ENCODE measurements around the gene POM121. TPM values are rescaled to one million over a fixed set of nuclear protein-coding genes. Genes with fewer than 3 reads are reported as not detected.
"Not testable (repeated sequence)": the region's sequence is repeated elsewhere in the genome, so short reads cannot be mapped to it uniquely, and the experiment has no call there.

Gene POM121
- 10 to 100 TPM in 1 of 2 donors, 1 to 10 TPM in 1; 9.8 to 10.9 TPM for total RNA-seq
- polyA plus RNA-seq (ENCODE audit: insufficient read length in 2 of 2): 10 to 100 TPM; 49.8 to 53.7 TPM
- long read RNA-seq, donor 1, partial matches to known transcripts: 6 of 6 reads
- long read RNA-seq, donor 1, other reads (novel, unspliced or antisense): 0 of 6 reads
- long read RNA-seq, donor 2: 0 reads
- long read RNA-seq, donor 3, partial matches to known transcripts: 17 of 17 reads
- long read RNA-seq, donor 3, other reads (novel, unspliced or antisense): 0 of 17 reads
- long read RNA-seq, donor 4: 0 reads

DNA sequence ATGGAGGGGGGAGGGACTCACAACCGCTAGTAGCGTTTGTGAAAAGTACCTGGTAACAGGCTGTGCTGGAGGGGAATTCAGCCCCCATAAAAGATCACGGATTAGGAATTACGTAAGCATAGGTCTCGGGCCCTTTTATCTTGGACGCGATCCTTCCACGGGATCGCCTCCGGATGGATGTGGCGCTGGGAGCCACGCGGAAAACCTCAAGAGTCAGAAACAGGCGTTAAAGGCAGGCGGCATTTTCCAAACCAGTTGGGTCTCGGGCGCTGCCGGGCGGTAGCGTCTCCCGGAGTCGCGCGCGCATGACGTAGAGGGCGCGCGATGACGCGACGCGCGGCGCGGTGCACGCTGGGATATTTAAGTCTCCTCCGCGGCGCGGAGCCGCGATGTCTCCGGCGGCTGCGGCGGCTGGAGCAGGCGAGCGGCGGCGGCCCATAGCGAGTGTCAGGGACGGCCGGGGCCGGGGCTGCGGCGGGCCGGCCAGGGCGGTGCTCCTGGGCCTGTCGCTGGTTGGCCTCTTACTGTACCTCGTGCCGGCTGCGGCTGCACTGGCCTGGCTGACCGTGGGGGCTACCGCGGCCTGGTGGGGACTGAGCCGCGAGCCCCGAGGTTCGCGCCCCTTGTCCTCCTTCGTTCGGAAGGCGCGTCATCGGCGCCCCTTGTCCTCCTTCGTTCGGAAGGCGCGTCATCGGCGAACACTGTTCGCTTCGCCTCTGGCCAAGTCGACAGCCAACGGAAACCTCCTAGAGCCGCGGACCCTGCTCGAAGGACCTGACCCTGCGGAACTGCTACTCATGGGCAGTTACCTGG is at the start of gene POM121:
TSS of gene POM121 (plus strand) at position 363 of the 813 bp plus-strand sequence. CDS start at position 390, 27 bp downstream.
- no peaks in the 10 kb centered on the region for H3K27me3 ChIP-seq (ENCODE audit: control insufficient read depth, insufficient read depth, low read length)
- DNase-seq (ENCODE audit: low read depth in 4 of 6, low spot score in 6 of 6): peak; percentile 71 to 96 (median 84)
- whole genome bisulfite sequencing (ENCODE audit: insufficient coverage): under 1% methylated on average over 91 of the region's 91 CpGs
- no peaks in the 10 kb centered on the region for H3K9me3 ChIP-seq (ENCODE audit: control insufficient read depth, insufficient read depth, low read length)
- peaks cover 15% of the 10 kb centered on the region for H3K36me3 ChIP-seq (ENCODE audit: control insufficient read depth, insufficient read depth, low read length)
- H3K4me3 ChIP-seq (ENCODE audit: low read depth, low read length): peak within 1 kb of the TSS; percentile 65
- peak within 1 kb of the TSS; percentile 80 for H3K27ac ChIP-seq (ENCODE audit: low read depth, low read length)
- peaks cover 4% of the 10 kb centered on the region for H3K4me1 ChIP-seq (ENCODE audit: control insufficient read depth, insufficient read depth, low read length)

DNA sequence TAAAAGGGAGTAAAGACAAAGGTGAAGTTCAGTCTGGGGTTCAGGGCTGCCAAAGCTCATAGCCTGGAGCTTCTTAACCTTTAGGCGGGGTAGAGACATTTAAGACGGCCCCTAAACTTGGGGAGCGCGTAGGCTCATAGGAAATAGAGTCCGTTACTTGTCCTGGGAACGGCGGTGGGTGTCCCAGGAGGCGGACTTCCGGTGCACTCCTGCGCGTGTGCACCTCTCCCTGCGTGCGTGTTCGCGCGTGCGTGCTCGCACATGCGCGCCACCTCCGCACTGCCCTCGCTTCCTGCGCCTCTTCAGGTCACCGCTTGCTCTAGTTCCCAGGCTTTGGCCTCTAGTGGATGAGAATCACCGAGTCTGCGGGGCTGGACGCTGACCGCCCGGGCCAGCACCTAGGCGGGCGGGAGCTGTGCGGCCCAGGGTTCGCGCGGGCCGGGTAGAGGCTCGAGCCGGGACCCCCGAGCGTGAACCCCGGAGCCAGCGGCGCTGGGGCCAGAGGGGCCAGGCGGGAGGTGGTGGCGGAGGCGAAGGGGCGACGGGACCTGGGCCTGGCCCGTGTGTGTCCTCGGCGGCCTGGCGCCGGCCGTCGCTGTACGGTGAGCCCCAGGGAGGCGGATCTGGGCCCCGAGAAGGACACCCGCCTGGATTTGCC is 45.7 kb upstream of the POM121 start:
- H3K4me3 ChIP-seq (ENCODE audit: low read depth, low read length): peak overlapping the region; percentile 67
- not testable (repeated sequence) for H3K36me3 ChIP-seq (ENCODE audit: control insufficient read depth, insufficient read depth, low read length); H3K4me1 ChIP-seq (ENCODE audit: control insufficient read depth, insufficient read depth, low read length); H3K9me3 ChIP-seq (ENCODE audit: control insufficient read depth, insufficient read depth, low read length); H3K27me3 ChIP-seq (ENCODE audit: control insufficient read depth, insufficient read depth, low read length)
- peak; percentile 44 to 96 (median 59) for DNase-seq (ENCODE audit: low read depth in 4 of 6, low spot score in 6 of 6)
- 0% methylated on average over 35 of the region's 59 CpGs for WGBS (ENCODE audit: insufficient coverage)
- H3K27ac ChIP-seq (ENCODE audit: low read depth, low read length): peak overlapping the region; percentile 61

DNA sequence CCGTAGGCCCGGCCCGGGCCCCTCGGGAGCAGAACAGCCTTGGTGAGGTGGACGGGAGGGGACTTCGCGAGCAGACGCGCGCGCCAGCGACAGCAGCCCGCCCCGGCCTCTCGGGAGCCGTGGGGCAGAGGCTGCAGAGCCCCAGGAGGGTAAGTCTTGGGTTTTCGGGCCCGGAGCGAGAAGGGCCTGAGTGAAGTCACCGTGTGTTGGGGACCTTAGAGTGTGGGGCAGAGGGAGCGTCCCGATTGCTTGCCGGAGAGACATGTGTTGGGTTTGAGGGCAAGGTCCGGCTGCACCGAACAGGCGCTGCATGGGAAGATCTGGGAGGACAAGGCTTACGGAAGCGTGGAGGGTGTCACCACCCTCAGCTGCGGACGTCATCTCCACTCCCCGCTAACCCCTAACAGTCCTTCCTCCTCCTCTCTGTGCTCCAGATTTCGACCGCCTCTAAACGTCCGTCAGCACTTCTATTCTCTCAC is 45.1 kb upstream of the POM121 start:
- Histone ChIP-seq H3K27ac (ENCODE audit: low read depth, low read length) (peak overlapping the region; percentile 52), H3K4me3 (ENCODE audit: low read depth, low read length) (peak overlapping the region; percentile 67)
- H3K36me3 ChIP-seq (ENCODE audit: control insufficient read depth, insufficient read depth, low read length); H3K9me3 ChIP-seq (ENCODE audit: control insufficient read depth, insufficient read depth, low read length); H3K4me1 ChIP-seq (ENCODE audit: control insufficient read depth, insufficient read depth, low read length); H3K27me3 ChIP-seq (ENCODE audit: control insufficient read depth, insufficient read depth, low read length): not testable (repeated sequence)
- peak in 4 of 6 donors; percentile 2 to 41 (median 20) for DNase-seq (ENCODE audit: low read depth in 4 of 6, low spot score in 6 of 6)
- WGBS (ENCODE audit: insufficient coverage): 0% methylated on average over 27 of the region's 35 CpGs

DNA sequence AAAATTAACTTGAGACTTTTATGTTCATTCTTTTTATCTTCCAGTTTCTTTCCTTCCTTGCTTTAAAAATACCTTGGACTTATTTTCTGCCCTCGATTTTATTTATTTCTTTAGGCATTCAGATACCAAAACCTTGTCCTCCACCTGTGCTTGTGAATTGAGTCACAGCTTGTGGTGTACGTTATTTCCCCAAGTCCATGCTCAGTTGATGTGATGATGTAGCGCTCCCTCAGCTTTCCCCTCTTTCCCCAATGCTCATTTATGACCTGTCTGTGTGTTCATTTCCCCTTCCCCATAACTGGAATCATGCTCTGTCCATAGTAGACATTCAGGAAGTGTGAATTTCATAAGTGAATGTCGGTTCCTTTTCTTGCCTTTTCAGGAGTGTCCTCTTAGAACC is 33.1 kb upstream of the POM121 start:
- H3K27ac ChIP-seq (ENCODE audit: low read depth, low read length); H3K27me3 ChIP-seq (ENCODE audit: control insufficient read depth, insufficient read depth, low read length); H3K4me3 ChIP-seq (ENCODE audit: low read depth, low read length); H3K4me1 ChIP-seq (ENCODE audit: control insufficient read depth, insufficient read depth, low read length); DNase-seq (ENCODE audit: low read depth in 4 of 6, low spot score in 6 of 6); H3K9me3 ChIP-seq (ENCODE audit: control insufficient read depth, insufficient read depth, low read length): not testable (repeated sequence)
- no CpG with 5 or more reads among the region's 4 CpGs for WGBS (ENCODE audit: insufficient coverage)
- peaks cover 23% of the 10 kb centered on the region for H3K36me3 ChIP-seq (ENCODE audit: control insufficient read depth, insufficient read depth, low read length)

DNA sequence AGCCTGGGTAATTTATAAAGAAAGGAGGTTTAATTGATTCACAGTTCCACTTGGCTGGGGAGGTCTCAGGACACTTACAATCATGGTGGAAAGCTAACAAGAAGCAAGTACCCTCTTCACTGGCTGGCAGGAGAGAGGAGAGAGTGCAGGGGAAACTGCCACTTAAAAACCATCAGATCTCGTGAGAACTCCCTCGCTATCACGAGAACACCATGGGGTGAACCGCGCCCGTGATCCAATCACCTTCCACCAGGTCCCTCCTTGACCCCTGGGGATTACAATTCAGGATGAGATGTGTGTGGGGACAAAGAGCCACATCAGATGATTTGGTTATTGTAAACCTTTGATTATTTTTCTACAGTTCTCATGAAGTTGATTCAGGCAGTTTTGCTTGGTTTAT is 20.2 kb upstream of the POM121 start:
- peaks cover 15% of the 10 kb centered on the region for H3K36me3 ChIP-seq (ENCODE audit: control insufficient read depth, insufficient read depth, low read length)
- not testable (repeated sequence) for H3K9me3 ChIP-seq (ENCODE audit: control insufficient read depth, insufficient read depth, low read length); H3K4me1 ChIP-seq (ENCODE audit: control insufficient read depth, insufficient read depth, low read length); H3K27ac ChIP-seq (ENCODE audit: low read depth, low read length); H3K4me3 ChIP-seq (ENCODE audit: low read depth, low read length); H3K27me3 ChIP-seq (ENCODE audit: control insufficient read depth, insufficient read depth, low read length); DNase-seq (ENCODE audit: low read depth in 4 of 6, low spot score in 6 of 6)
- WGBS (ENCODE audit: insufficient coverage): no CpG with 5 or more reads among the region's 6 CpGs

DNA sequence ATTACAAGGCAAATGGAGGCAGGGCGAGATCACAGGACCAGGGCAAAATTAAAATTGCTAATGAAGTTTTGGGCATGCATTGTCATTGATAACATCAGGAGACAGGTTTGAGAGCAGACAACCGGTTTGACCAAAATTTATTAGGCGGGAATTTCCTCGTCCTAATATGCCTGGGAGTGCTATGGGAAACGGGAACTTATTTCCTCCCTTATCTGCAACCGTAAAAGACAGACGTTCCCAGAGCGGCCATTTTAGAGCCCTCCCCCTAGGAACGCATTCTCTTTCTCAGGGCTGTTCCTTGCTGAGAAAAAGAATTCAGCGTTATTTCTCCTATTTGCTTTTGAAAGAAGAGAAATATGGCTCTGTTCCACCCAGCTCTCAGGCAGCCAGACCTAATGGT is 16.5 kb upstream of the POM121 start:
- not testable (repeated sequence) for H3K27ac ChIP-seq (ENCODE audit: low read depth, low read length); H3K36me3 ChIP-seq (ENCODE audit: control insufficient read depth, insufficient read depth, low read length); H3K27me3 ChIP-seq (ENCODE audit: control insufficient read depth, insufficient read depth, low read length); DNase-seq (ENCODE audit: low read depth in 4 of 6, low spot score in 6 of 6); H3K9me3 ChIP-seq (ENCODE audit: control insufficient read depth, insufficient read depth, low read length); H3K4me3 ChIP-seq (ENCODE audit: low read depth, low read length); H3K4me1 ChIP-seq (ENCODE audit: control insufficient read depth, insufficient read depth, low read length)
- WGBS (ENCODE audit: insufficient coverage): no CpG with 5 or more reads among the region's 10 CpGs

DNA sequence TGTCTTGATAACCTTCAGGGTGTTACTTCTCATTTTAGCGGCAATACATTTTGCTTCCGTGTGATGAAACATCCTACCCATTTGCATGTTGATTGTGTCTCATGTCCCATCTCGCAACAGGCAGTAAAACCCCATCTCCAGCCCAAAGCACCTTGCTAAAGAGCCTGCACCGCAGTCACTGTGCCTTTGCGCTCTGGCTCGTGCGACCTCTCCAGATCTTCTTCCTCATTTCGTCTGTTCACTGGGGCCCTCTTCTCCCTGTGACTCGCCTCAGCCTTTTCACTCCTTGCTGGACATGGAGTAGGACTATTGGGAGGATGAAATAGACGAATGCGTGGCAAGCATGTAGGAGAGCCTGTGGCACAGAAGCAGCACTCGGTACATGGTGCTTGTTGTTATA is 13.5 kb upstream of the POM121 start:
- not testable (repeated sequence) for DNase-seq (ENCODE audit: low read depth in 4 of 6, low spot score in 6 of 6); H3K4me1 ChIP-seq (ENCODE audit: control insufficient read depth, insufficient read depth, low read length); H3K27ac ChIP-seq (ENCODE audit: low read depth, low read length); H3K4me3 ChIP-seq (ENCODE audit: low read depth, low read length); H3K9me3 ChIP-seq (ENCODE audit: control insufficient read depth, insufficient read depth, low read length); H3K27me3 ChIP-seq (ENCODE audit: control insufficient read depth, insufficient read depth, low read length)
- peaks cover 15% of the 10 kb centered on the region for H3K36me3 ChIP-seq (ENCODE audit: control insufficient read depth, insufficient read depth, low read length)
- no CpG with 5 or more reads among the region's 12 CpGs for WGBS (ENCODE audit: insufficient coverage)

DNA sequence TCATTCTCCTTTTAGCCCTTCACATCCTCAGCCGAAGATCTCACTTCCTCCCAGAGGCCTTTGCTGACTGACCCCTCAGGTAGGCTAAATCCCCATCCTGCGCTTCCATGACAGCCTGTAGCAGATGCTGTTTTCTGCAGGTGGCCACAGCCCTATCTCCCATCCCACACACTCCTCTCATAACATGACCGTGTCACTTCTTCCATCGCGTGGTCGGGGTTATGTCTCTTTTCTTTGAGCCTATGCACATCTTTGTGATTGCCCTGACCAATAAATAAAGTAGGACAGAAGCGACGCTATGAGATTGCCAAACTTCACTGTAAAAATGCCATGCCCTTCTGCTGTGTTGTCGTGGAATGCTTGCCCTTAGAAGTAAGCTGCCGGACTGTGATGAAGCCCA is 11.1 kb upstream of the POM121 start:
- not testable (repeated sequence) for H3K27me3 ChIP-seq (ENCODE audit: control insufficient read depth, insufficient read depth, low read length); H3K9me3 ChIP-seq (ENCODE audit: control insufficient read depth, insufficient read depth, low read length); H3K4me3 ChIP-seq (ENCODE audit: low read depth, low read length); H3K4me1 ChIP-seq (ENCODE audit: control insufficient read depth, insufficient read depth, low read length); DNase-seq (ENCODE audit: low read depth in 4 of 6, low spot score in 6 of 6); H3K27ac ChIP-seq (ENCODE audit: low read depth, low read length)
- H3K36me3 ChIP-seq (ENCODE audit: control insufficient read depth, insufficient read depth, low read length): peaks cover 19% of the 10 kb centered on the region
- 89% methylated on average over 6 of the region's 10 CpGs for whole genome bisulfite sequencing (ENCODE audit: insufficient coverage)

DNA sequence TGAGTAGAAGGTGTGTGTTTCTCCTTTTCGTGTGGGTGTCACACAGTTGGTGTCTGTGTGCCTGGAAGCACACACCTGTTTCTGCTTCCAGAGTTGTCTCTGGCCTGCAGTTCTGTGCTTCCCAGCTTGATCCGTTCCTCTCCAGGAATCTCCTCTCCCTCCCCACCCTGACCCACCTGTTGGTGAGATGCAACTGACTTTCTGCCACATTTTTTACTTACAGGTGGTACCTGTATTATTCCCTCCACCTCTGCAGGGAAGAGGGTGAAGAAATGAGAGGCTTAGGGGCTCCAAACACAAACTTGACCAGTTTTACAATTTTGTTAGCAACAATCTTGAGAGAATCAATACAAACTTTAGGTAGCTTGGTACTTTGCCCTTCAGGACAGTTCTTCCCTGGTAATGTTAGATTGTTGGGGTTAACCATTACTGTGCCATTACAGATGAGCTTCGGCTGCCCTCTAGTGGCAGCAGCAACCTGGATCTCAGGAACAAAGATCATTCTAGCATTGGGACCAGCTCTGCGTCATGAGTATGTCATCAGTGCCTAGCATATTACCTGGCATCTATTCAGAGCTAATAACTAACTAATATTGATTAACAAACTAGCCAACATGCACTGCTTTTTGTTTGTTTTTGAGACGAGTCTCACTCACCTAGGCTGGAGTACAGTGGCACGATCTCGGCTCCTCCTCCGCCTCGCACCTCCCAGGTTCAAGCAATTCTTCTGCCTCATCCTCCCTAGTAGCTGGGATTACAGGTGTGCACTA is 10.0 kb upstream of the POM121 start:
- 69% methylated on average over 7 of the region's 9 CpGs for WGBS (ENCODE audit: insufficient coverage)

More for the DNA sequence above, 10.0 kb upstream of the POM121 start:
- not testable (repeated sequence) for H3K27me3 ChIP-seq (ENCODE audit: control insufficient read depth, insufficient read depth, low read length); H3K9me3 ChIP-seq (ENCODE audit: control insufficient read depth, insufficient read depth, low read length); H3K4me1 ChIP-seq (ENCODE audit: control insufficient read depth, insufficient read depth, low read length); H3K4me3 ChIP-seq (ENCODE audit: low read depth, low read length); H3K27ac ChIP-seq (ENCODE audit: low read depth, low read length)
- DNase-seq (ENCODE audit: low read depth in 4 of 6, low spot score in 6 of 6): peak in 2 of 6 donors; percentile 47 to 70
- peaks cover 19% of the 10 kb centered on the region for H3K36me3 ChIP-seq (ENCODE audit: control insufficient read depth, insufficient read depth, low read length)
